ENCODE data around the gene CCDC152.

Gene CCDC152

GRCh38 chr5:42851481-42851880, 94.9 kb downstream of the CCDC152 start:
- no peak for DNase-seq (ENCODE audit: low spot score)

Measured in SK-N-DZ (cell line).